AG09309 (cell line): ENCODE measurements around the gene PITPNM1.

ENCODE experiments used
- DNase-seq: peaks from one replicate; pipeline ENCODE4 v3.0.0-alpha.2; 2010; ENCODE audit warnings: low read depth
- H3K4me3 ChIP-seq: 2 replicates; pipeline ENCODE4 v1.5.1; 2011; ENCODE audit warnings: mild to moderate bottlenecking, low read depth, low read length, moderate library complexity; ENCODE audit not compliant: control insufficient read depth
- CTCF ChIP-seq: IDR thresholded peaks from 2 replicates; pipeline ENCODE4 v1.5.1; 2011; ENCODE audit warnings: mild to moderate bottlenecking, low read depth, low read length, inconsistent platforms; ENCODE audit not compliant: insufficient read depth, control insufficient read depth; ENCODE audit errors: missing control alignments

Gene PITPNM1

GRCh38 chr11:67542971-67543370 is 37.8 kb upstream of the PITPNM1 start:
- DNase-seq: no peak
- H3K4me3 ChIP-seq: no peak overlapping the region
- TF ChIP-seq CTCF: no peak

GRCh38 chr11:67542169-67542568 is 37.0 kb upstream of the PITPNM1 start:
- no peak for TF ChIP-seq CTCF
- DNase-seq: no peak
- H3K4me3 ChIP-seq: no peak overlapping the region

GRCh38 chr11:67541198-67541597 is 36.0 kb upstream of the PITPNM1 start:
- DNase-seq: no peak
- H3K4me3 ChIP-seq: no peak overlapping the region
- TF ChIP-seq CTCF: no peak

GRCh38 chr11:67539550-67539949 is 34.4 kb upstream of the PITPNM1 start:
- no peak for DNase-seq
- no peak overlapping the region for H3K4me3 ChIP-seq
- no peak for TF ChIP-seq CTCF

- no peak overlapping the region for H3K4me3 ChIP-seq
- no peak for DNase-seq
- TF ChIP-seq CTCF: no peak
Observed at GRCh38 chr11:67538823-67539505, 33.8 kb upstream of the PITPNM1 start.

GRCh38 chr11:67538306-67538705 is 33.1 kb upstream of the PITPNM1 start:
- no peak for DNase-seq
- no peak overlapping the region for H3K4me3 ChIP-seq
- no peak for TF ChIP-seq CTCF
